ENCODE results near the gene SLC39A13.

Gene SLC39A13

GRCh38 chr11:47394050-47394321, 14.4 kb upstream of the SLC39A13 start:
- no peak overlapping the region for H2AFZ ChIP-seq (ENCODE audit: low read depth, low read length, severe bottlenecking)
- no peak overlapping the region for H3K4me3 ChIP-seq (ENCODE audit: insufficient read depth, low read length, poor library complexity, severe bottlenecking)
- no peaks in the 10 kb centered on the region for H3K9me2 ChIP-seq (replicated peaks; ENCODE audit: insufficient read depth, low read length)
- H3K4me2 ChIP-seq (ENCODE audit: low read depth, low read length, poor library complexity, severe bottlenecking) = no peak overlapping the region
- H3K27ac ChIP-seq (ENCODE audit: low read depth, low read length) = no peak overlapping the region
- no peaks in the 10 kb centered on the region for H3K9me3 ChIP-seq (ENCODE audit: insufficient read depth, low read length)
- 0 out of 2 replicates have a peak, but pooled peaks cover under 1% of the 10 kb centered on the region for H3F3A ChIP-seq (ENCODE audit: insufficient read depth)
- H3K27me3 ChIP-seq (ENCODE audit: low read length) = no peaks in the 10 kb centered on the region
- H3K79me2 ChIP-seq (ENCODE audit: insufficient read depth, low read length) = no peaks in the 10 kb centered on the region
- H4K20me1 ChIP-seq (ENCODE audit: low read depth, low read length) = no peaks in the 10 kb centered on the region
- no peak overlapping the region for H3K9ac ChIP-seq (ENCODE audit: low read length)
- H3K36me3 ChIP-seq (ENCODE audit: low read length) = no peaks in the 10 kb centered on the region
- TF ChIP-seq, protein P1, sequence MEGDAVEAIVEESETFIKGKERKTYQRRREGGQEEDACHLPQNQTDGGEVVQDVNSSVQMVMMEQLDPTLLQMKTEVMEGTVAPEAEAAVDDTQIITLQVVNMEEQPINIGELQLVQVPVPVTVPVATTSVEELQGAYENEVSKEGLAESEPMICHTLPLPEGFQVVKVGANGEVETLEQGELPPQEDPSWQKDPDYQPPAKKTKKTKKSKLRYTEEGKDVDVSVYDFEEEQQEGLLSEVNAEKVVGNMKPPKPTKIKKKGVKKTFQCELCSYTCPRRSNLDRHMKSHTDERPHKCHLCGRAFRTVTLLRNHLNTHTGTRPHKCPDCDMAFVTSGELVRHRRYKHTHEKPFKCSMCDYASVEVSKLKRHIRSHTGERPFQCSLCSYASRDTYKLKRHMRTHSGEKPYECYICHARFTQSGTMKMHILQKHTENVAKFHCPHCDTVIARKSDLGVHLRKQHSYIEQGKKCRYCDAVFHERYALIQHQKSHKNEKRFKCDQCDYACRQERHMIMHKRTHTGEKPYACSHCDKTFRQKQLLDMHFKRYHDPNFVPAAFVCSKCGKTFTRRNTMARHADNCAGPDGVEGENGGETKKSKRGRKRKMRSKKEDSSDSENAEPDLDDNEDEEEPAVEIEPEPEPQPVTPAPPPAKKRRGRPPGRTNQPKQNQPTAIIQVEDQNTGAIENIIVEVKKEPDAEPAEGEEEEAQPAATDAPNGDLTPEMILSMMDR (IDR thresholded peaks at IDR 0.05; ENCODE audit: insufficient read depth, low read length, poor library complexity, severe bottlenecking) = no peak
- TF ChIP-seq EZH2phosphoT487 (conservative IDR thresholded peaks at IDR 0.05; ENCODE audit: low read length) = no peak

GRCh38 chr11:47394322-47395222, 13.8 kb upstream of the SLC39A13 start:
- TF ChIP-seq EZH2phosphoT487 (conservative IDR thresholded peaks at IDR 0.05; ENCODE audit: low read length) = no peak
- TF ChIP-seq, protein P1 (IDR thresholded peaks at IDR 0.05; ENCODE audit: insufficient read depth, low read length, poor library complexity, severe bottlenecking) = no peak
- Histone ChIP-seq H3K9ac (ENCODE audit: low read length) (peak overlapping the region; percentile 59), H2AFZ (ENCODE audit: low read depth, low read length, severe bottlenecking) (peak overlapping the region; percentile 60), H3K4me3 (ENCODE audit: insufficient read depth, low read length, poor library complexity, severe bottlenecking) (no peak overlapping the region), H4K20me1 (ENCODE audit: low read depth, low read length) (no peaks in the 10 kb centered on the region), H3K9me2 (replicated peaks; ENCODE audit: insufficient read depth, low read length) (no peaks in the 10 kb centered on the region), H3K27me3 (ENCODE audit: low read length) (no peaks in the 10 kb centered on the region), H3K4me2 (ENCODE audit: low read depth, low read length, poor library complexity, severe bottlenecking) (peak overlapping the region; percentile 47), H3K27ac (ENCODE audit: low read depth, low read length) (peak overlapping the region; percentile 64), H3K79me2 (ENCODE audit: insufficient read depth, low read length) (no peaks in the 10 kb centered on the region), H3K9me3 (ENCODE audit: insufficient read depth, low read length) (no peaks in the 10 kb centered on the region), H3K36me3 (ENCODE audit: low read length) (no peaks in the 10 kb centered on the region), H3F3A (ENCODE audit: insufficient read depth) (peaks cover 7% of the 10 kb centered on the region)

DNA sequence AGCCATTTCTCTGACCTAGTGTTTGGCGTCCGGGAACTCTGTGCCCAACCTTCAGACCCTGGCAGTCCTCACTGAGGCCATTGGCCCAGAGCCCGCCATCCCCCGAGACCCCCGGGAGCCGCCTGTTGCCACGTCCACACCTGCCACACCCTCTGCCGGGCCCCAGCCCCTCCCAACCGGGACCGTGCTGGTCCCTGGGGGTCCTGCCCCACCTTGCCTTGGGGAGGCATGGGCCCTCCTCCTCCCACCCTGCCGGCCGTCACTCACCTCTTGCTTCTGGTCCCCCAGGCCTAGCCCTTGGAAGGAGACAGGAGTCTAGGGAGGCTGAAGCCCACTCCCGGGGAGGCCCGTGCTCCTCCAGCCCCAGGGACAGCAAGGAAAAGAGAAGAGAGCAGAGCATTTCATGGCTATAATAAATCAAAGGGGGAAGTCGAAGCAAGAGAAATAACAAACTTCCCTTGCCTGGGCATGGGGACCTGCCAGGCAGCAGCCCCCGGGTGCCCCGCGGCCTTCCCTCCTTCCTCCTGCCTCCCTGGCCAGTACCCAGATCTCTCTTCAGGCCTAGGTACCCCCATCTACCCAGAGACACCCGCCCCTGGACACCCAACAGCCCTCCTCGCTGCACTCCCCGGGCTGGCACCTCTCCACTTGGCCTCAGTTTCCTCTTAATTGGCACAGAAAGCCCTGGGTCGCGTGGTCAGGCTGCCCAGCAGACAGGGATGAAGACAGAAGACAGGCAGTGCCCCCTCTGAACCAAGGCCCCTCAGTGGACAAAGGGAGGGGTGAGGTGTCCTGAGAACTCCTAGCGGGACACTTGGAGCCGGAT, 13.0 kb upstream of the SLC39A13 start:
- Histone ChIP-seq H3K36me3 (ENCODE audit: low read length) (no peaks in the 10 kb centered on the region), H3K9me3 (ENCODE audit: insufficient read depth, low read length) (no peaks in the 10 kb centered on the region), H3K9me2 (replicated peaks; ENCODE audit: insufficient read depth, low read length) (no peaks in the 10 kb centered on the region), H3K4me2 (ENCODE audit: low read depth, low read length, poor library complexity, severe bottlenecking) (peak overlapping the region; percentile 47), H3K27ac (ENCODE audit: low read depth, low read length) (peak overlapping the region; percentile 64), H3K4me3 (ENCODE audit: insufficient read depth, low read length, poor library complexity, severe bottlenecking) (no peak overlapping the region), H3K27me3 (ENCODE audit: low read length) (no peaks in the 10 kb centered on the region), H4K20me1 (ENCODE audit: low read depth, low read length) (no peaks in the 10 kb centered on the region), H2AFZ (ENCODE audit: low read depth, low read length, severe bottlenecking) (peak overlapping the region; percentile 60), H3K9ac (ENCODE audit: low read length) (peak overlapping the region; percentile 59), H3F3A (ENCODE audit: insufficient read depth) (peaks cover 13% of the 10 kb centered on the region), H3K79me2 (ENCODE audit: insufficient read depth, low read length) (no peaks in the 10 kb centered on the region)
- TF ChIP-seq, protein P1 (IDR thresholded peaks at IDR 0.05; ENCODE audit: insufficient read depth, low read length, poor library complexity, severe bottlenecking) = no peak
- TF ChIP-seq EZH2phosphoT487 (conservative IDR thresholded peaks at IDR 0.05; ENCODE audit: low read length) = no peak

All from SU-DHL-6 (cell line).